Non-pigmented ciliary epithelial cell (primary cell): Measurements from ENCODE around the gene IL3RA.

Experiments
- DNase-seq: peaks from one replicate; pipeline ENCODE4 v3.0.0-alpha.2; 2010; ENCODE audit warnings: low read depth

The IL3RA gene

DNA sequence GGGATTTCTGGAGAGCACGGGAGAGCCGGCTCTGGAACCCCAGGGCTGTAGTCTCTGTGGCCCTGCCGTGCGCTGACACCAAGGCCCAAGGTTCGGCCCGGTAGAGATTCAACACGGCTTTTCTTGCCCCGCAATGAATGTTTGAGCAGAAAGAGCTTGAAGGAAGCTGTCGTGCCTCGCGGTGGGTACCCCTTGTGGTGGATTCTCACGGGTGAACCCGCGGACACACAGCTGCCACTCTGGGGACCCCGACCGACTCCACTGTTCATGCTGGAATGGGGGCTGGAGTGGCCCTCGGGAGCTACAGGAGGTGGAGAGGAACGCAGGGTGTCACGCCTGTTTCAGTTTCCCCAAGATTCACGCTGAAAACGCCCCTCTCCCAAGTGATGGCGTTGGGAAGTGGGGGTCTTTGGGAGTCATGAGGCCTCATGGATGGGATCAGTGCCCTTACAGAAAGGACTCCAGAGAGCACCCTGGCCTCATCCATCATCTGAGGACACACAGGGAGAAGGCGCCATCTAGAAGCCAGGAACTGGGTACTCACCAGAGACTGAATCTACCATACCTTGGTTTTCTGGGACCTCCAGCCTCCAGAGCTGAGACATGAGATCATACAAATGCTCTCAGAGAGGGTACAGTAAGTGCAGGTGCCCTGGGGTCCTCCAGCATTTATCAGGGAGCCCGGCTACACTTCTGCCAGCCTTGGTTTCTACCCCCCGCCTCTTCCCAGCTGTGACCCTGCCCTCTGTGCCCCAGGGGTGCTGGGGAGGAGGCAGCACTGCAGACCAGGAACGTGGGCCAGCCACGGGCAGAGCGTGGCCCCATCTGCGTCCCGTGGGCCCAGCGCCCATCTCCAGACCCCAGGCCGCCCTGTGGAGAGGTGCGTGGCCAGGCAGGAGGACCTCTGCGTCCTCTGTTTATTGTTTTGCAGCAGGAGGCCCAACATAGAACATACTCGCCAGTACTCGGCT is 49.0 kb downstream of the IL3RA start:
- DNase-seq = no peak

DNA sequence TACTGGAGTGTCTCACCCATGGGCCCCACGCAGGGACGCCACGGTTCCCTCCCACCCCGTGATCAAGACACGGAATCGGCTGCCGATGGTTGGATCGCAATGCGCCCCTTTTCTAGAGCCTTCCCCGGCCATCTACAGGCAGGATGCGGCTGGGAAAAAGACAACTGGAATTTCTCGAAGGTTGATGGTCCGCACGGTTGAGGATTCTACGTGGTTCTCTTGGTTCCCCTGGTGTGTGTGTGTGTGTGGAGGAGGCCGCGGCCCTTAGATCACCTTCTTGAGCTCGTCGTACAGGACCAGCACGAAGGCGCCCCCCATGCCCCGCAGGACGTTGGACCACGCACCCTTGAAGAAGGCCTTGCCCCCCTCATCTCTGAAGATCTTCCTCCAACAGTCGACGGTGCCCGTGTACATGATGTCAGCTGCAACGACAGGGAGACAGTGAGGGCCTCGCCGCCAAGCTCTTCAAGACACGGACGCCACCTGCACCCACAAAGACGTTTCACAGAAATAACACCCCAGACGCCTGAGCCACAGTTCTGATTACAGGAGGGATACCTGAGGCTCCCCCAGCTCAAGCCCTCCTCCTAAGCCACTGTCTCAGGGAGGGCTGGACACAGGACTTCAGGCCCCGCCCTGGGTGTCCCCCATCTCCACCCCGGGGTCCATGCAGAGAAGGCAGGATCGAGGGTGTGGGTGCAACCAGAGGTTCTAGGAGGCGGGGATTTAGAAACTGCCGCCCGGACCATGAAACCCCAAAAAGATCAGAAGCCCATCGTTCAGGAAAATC is 49.9 kb downstream of the IL3RA start:
- no peak for DNase-seq

DNA sequence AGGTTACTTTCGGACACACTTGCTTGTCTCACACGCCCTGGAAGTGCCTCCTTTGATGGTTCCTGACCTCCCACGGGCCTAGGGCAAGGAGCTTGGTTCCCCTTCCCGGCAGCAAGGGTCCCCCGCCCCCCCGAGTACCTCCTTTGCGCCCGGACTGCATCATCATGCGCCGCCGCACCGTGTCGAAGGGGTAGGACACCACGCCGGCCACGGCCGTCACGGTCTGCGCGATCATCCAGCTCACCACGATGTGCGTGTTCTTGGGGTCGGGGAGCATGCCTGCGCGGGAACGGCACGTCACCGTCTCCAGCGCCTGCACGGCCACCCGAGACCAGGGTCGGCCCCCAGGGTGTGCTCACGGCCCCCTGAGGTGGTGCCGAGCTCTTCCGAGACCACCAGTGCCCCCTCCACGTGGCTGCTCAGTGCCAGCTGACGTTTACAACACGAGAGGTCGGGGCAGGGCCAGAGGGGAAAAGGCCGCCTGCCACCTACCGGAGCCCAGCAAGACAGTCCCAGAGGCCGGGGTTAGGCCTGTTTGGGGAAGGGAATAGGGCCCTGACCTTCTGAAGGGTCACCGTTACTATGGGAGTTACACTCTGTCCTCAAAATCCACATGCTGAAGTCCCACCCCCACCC is 50.7 kb downstream of the IL3RA start:
- no peak for DNase-seq

DNA sequence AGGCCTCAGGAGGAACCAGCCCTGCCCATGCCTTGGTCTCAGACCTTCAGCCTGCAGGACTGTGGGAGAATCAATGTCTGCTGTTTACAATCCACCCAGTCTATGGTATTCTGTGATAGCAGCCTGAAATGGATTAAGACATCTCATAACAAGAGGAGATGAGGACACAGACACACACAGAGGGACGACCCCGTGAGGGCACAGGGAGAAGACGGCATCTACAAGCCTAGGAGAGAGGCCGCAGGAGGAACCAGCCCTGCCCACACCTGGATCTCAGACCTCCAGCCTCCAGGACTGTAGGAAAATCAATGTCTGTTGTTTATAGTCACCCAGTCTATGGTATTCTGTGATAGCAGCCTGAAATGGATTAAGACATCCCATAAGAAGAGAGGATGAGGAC is 52.1 kb downstream of the IL3RA start:
- no peak for DNase-seq

DNA sequence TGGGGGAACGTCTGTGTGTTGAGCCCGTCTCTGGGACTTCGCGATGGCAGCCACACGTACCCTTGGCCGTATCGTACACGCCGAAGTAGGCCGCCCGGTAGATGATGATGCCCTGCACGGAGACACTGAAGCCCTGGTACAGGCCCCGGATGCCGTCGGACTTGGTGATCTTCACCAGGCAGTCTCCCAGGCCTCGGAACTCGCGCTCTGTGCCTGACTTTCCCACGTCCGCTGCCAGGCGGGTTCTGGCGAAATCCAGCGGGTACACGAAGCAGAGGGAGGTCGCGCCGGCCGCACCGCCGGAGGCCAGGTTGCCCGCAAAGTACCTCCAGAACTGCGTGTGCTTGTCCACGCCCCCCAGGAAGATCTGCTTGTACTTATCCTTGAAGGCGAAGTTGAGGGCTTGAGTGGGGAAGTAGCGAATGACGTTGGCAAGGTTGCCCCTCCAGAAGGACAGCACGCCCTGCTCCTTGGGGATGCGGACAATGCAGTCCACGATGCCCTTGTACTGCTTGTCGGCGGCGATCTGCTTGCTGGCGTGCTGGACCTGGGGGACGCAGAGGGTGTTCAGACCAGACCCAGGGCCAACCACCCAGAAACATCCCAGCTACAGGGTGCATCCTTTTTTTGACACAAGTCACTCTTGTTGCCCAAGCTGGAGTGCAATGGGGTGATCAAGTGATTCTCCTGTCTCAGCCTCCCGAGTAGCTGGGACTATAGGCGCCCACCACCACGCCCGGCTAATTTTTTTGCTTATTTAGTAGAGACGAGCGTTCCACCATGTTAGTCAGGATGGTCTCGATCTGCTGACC is 52.8 kb downstream of the IL3RA start:
- no peak for DNase-seq

DNA sequence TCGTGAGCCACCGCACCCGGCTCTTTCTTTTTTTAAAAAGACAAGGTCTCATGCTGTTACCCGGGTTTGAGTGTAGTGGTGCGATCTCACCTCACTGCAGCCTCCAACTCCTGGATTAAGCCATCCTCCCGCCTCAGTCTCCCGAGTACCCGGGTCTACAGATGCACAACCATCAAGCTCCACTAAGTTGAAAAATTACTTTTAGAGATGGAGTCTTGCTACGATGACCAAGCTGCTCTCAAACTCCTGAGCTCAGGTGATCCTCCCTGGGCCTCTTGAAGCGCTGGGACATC is 53.4 kb downstream of the IL3RA start:
- no peak for DNase-seq

DNA sequence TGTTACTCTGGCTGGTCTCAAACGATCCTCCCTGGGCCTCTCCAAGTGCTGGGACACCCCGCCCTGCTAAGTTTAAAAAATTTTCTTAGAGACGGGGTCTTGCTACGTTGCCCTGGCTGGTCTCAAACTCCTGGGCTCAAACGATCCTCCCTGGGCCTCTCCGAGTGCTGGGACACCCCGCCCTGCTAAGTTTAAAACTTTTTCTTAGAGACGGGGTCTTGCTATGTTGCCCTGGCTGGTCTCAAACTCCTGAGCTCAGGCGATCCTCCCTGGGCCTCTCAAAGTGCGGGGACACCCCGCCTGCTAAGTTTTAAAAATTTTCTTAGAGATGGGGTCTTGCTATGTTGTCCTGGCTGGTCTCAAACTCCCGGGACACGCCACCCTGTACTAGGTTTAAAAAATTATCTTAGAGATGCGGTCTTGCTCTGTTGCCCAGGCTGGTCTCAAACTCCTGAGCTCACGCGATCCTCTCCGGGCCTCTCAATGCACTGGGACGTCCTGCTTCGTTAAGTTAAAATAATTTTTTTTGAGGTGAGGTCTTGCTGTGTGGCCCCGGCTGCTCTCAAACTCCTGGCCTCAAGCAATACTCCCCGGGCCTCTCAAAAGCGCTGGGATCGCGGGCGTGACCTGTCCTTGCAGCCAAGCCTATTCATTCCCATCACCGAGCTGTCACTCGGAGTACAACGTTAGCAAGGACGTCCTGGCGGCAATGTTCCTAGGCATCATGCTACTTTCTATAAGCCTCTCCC is 54.2 kb downstream of the IL3RA start:
- no peak for DNase-seq

DNA sequence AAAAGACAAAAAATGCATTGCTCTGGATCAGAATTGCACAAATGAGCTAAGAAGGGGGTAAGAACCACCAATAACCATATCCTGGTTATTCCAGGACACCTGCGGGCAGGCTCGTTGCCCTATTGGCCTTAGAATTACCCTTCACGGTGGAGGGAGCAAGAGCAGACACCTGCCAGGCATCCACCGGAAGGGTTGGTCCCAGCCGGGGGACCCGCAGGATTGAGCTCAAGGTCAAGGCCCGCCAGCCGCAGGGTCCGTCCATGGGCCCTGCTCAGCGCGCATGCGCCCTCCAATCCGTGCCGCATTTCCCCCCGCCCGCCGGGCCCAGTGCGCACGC is 54.8 kb downstream of the IL3RA start:
- no peak for DNase-seq

DNA sequence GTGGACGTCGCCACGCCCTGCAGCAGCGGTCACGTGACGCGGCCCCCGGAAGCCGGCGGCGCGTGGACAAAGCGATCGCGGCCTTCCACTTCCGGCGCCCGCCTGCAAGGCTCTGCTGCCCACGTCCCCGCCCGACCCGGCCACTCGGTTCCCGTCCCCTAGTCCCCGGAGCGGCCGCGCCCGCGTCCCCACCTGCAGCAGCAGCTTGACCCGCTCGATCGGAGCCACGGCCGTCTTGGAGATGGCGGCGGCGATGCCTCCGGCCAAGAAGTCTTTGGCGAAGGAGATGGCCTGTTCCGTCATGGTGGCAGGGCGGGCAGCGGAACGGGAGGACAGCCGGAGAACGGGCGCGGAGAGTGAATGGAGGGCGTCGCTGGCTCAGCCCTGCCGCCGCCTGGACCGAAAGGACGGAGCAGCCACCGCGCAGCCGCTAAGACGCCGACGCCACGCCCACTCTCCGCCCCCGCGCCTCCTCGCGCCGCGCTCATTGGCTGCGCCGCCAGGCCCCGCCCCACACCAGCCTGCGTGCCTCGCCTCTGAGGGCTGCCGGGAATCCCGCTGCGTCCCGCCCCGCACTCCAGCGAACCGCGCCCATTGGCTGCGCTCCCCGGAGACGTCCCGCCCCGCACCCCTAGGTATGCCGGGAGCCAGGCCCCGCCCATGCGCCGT is 55.3 kb downstream of the IL3RA start, which contains the start of gene SLC25A6:
SLC25A6 (minus strand) TSS at position 407 of the 669 bp plus-strand sequence; CDS start at position 303, 104 bp downstream.
- DNase-seq = peak; percentile 66

DNA sequence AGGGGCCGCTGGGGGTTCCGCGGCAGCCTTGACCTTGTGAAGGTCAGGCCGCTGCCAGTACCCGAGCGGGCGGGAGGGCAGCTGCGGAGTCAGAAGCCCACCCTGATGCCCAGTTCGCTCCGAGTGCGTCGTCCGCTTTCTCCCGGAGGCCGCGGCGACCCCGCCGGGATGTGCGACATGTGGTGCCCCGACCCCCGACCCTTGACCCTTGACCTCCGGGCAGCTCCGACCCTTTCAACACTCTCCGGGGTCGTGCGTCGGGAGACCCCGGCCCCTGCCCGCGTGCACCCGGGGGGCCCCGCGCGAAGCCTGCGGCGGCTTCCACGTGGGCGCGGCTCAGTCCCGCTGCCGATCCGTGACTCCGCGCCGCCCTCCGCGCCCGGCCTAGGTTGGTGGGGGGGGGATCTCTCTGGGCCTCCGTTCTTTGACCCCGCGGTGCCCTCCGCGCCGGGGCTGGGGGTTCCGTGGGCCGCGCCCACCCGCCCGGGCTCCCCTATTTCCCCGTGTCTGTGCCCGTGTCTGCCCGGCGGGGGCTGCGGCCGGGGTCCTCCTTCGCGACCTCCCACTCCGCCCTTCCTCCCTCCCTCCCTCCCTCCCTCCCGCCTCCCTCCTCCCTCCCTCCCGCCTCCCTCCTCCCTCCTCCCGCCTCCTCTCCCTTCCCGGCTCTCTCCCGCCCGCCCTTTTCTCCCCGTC is 55.9 kb downstream of the IL3RA start:
- DNase-seq = no peak

DNA sequence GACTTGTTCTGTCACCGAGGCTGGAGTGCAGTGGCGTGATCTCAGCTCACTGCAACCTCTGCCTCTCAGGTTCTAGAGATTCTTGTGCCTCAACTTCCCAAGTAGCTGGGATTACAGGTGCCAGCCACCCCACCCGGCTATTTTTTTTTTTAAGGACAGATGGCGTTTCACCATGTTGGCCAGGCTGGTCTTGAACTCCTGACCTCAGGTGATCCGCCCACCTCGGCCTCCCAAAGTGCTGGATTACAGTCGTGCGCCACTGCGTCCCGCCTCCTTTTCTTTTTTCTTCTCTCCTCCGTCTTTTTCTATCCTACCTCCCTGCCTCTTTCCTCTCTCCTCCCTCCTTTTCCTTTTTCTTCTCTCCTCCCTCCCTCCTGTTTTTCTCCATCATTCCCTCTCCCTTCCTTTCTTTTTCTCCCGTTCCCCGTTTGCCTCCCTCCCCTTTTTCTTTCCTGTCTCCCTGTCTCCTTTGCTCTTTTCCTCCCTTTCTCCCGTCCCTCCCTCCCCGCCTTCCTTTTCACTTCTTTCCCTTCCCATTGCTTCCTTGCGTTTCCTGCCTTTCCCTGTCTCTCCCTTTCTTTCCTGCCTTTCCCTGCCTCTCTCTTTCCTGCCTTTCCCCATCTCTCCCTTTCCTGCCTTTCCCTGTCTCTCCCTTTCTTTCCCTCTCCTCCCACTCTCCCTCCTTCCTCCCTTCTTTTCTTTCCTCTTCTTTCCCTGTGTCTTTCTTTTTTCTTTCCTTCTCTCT is 57.5 kb downstream of the IL3RA start:
- DNase-seq = no peak

DNA sequence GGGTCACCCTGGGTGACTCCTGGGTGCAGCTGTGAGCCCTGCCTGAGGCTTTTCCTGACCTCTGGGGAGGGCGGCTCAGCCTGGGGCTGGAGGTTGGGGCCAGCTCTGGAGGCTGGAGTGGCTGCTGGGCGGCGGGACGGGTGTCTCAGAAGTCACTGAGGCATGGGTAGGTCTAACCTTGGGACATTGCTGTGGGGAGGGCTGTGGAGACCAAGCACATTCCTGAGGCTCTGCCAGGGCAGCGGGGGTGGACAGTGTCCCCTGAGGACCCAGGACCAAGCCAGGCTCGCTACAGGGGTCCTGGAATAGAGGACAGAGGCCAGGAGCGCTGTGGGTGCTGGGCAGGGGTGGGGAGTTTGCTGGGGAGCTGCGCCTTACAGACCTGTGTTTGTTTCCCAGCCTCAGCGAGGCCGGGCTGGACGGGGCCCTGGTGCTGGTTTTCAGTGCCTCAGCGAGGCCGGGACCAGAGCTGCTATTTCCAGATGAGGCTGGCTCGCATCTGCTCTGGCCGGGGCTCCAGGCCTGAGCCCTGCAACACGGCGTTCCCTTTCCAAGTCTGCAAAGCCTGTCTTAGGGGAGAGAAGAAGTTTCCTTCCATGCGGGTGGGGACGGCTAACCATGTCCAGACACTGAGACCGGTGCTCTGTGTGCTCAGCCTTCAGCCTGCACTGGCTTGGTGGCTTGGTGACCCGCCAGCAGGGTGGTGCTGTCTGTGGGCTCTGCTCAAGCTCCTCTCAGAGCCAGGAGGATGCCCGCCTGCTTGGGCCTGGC is 58.3 kb downstream of the IL3RA start:
- DNase-seq = no peak

DNA sequence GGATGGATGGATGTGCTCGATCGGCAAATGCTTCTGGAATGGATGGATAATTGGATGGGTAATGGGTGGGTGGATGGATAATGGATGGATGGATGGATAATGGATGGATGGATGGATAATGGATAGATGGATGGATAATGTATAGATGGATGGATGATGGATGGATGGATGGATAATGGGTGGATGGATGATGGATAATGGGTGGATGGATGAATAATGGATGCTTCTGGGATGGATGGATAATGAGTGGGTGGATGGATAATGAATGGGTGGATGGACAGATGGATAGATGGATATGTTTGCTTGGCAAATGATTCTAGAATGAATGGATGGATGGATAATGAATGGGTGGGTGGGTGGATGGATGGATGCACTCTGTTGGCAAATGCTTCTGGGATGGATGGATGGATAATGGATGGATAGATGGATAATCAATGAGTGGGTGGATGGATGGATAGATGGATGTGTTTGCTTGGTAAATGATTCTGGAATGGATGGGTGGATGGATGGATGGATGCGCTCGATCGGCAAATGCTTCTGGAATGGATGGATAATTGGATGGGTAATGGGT is 59.1 kb downstream of the IL3RA start:
- DNase-seq = no peak

DNA sequence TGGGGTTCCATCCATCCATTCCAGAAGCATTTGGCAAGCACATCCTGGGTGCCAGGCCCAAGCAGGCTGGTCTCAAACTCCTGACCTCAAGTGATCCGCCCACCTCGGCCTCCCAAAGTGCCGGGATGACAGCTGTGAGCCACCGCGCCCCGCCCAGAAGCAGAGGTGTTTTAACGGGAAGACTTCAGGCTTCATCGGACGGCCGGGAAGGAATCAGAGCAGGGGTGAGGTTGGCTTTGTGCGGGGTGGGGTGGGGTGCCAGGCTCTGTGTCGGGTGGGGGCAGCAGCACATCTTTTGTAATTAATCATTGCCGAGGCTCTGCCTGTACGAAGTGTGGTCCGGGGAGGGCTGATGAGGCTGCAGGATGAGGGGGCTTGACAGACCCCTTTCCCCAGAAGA is 60.4 kb downstream of the IL3RA start:
- no peak for DNase-seq

DNA sequence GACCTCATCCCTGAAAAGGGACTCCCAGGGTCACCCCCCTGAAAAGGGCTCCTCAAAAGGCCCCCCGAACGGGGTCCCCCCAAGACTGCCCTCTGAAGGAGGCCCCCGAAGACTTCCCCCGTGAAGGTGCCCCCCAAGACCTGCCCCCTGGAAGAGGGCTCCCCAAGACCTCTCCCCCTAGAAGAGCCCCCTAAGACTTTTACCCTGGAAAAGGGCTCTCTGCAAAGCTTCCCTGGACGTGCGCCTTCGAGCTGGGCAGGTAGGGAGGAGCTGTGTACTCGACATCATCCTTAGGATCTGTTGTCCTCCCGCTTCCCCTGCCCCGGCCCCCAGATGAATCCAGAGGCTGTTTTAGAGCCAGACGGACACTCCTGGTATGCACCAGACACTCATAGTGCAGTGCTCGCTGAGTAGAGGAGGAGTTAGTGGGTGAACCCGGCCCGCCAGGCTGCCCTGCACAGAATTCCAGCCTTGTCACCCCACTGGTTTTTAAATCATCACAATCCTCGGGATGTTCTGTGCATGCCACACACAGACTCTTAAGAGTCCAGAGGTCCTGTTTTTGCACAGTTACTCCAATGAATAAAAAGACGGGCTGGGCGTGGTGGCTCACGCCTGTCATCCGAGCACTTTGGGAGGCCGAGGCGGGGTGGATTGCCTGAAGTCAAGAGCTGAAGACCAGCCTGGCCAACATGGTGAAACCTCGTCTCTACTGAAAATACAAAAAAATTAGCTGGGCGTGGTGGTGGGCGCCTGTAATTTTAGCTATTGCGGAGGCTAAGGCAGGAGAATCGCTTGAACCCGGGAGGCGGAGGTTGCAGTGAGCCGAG is 61.1 kb downstream of the IL3RA start:
- no peak for DNase-seq

DNA sequence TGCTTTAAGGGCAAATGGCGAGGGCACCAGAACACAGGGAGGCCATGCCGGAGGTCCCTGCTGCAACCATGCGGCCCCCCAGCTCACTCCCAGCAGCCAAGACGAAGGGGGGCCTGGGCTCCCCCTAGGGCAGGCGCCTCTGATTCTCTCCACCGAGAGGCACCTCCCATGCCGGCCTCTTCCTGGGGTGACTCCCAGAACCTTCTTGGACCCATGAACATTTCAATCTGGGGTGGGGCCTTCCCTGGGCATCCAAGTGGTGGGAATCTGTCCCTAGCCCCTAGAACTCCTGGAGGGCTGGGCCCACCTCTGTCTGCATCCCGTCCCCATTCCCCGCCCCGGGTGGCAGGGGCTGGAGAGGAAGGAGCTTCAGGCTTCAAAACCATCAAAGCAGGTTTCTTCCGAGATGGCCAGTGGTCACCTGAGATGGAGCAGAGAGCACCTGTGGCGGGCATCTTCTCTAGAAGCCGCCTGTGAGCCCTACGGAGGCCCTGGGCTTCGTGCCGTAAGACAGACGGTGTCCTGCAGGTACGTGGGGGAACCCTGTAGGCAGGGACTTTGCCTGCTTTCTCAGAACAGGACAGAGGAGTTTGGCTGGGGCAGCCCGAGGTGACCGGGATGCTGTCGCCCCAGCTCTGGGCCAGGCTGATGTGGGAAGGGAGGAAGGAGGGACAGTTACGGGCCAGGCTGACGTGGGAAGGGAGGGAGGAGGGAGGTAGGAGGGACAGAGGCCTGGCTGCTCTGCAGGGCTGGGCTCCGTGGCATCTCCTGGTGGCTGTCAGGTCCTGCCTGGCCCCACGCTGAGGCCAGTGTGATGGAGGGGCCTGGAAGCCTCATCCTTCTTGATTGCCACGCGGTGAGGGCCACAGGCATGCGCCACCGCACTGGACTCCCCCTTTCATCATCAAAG is 62.1 kb downstream of the IL3RA start:
- no peak for DNase-seq
